Measurements from ENCODE around the gene ING3. TPM values are rescaled to one million over a fixed set of nuclear protein-coding genes. Genes with fewer than 3 reads are reported as not detected.
A peak's percentile ranks its signal among the peaks of the same experiment; 100 is the strongest.

The ING3 gene
- total and polyA plus RNA-seq, 9 of the 15 experiments (the other 6 are each of a cell fraction or from before 2014, with no cell fraction given) = 22.8 to 233 (median 50.4) TPM

GRCh38 chr7:120988591-120989256, 38.1 kb downstream of the ING3 start, which contains the start of gene CPED1 (continued):
- no peak for TF ChIP-seq GABPA (tag; conservative IDR thresholded peaks at IDR 0.05; ENCODE audit: low read depth)
- TF ChIP-seq MYC (IDR thresholded peaks at IDR 0.05; ENCODE audit: low read depth, low read length) = peak; percentile 46; the same call in 1 of the 2 replicates
- TF ChIP-seq MYC (CRISPR knock-in tag; IDR thresholded peaks at IDR 0.05; ENCODE audit: borderline replicate concordance, low read depth) = no peak
- TF ChIP-seq SRSF9 (IDR thresholded peaks at IDR 0.05; ENCODE audit: borderline replicate concordance, low read depth, low read length) = no peak
- TF ChIP-seq HOXB6 (CRISPR knock-in tag; IDR thresholded peaks at IDR 0.05; ENCODE audit: borderline replicate concordance) = no peak
- no peak for TF ChIP-seq ZBTB2 (IDR thresholded peaks at IDR 0.05)
- no peak for TF ChIP-seq HSF4 (CRISPR knock-in tag; IDR thresholded peaks at IDR 0.05; ENCODE audit: borderline replicate concordance)
- peak; percentile 56; the same call in 1 of the 2 replicates for TF ChIP-seq ETV5 (CRISPR knock-in tag; IDR thresholded peaks at IDR 0.05; ENCODE audit: low read depth)
- no peak for TF ChIP-seq SMAD2 (IDR thresholded peaks at IDR 0.05; ENCODE audit: low read depth, low read length)
- no peak for TF ChIP-seq DIDO1 (tag; IDR thresholded peaks at IDR 0.05; ENCODE audit: low read depth)
- no peak for TF ChIP-seq CTCFL (IDR thresholded peaks at IDR 0.05; ENCODE audit: borderline replicate concordance, insufficient read depth, low read depth, low read length, poor library complexity, severe bottlenecking)
- 0 out of 2 replicates have a peak, but pooled peaks have one; percentile 8 for TF ChIP-seq ZNF518B (CRISPR knock-in tag; IDR thresholded peaks at IDR 0.05)
- TF ChIP-seq NR2F6 (CRISPR knock-in tag; IDR thresholded peaks at IDR 0.05) = no peak; the same call in 1 of the 2 replicates
- no peak for TF ChIP-seq FOXP1 (CRISPR knock-in tag; IDR thresholded peaks at IDR 0.05)
- TF ChIP-seq MYNN (IDR thresholded peaks at IDR 0.05) = peak; percentile 80; the same call in 1 of the 2 replicates
- no peak for TF ChIP-seq MYNN (CRISPR knock-in tag; IDR thresholded peaks at IDR 0.05)
- no peak for TF ChIP-seq ILF3 (IDR thresholded peaks at IDR 0.05; ENCODE audit: borderline replicate concordance)
- TF ChIP-seq EHMT2 (IDR thresholded peaks at IDR 0.05) = no peak
- no peak for TF ChIP-seq ARNT (IDR thresholded peaks at IDR 0.05)
- TF ChIP-seq MYBL2 (IDR thresholded peaks at IDR 0.05; ENCODE audit: low read depth) = no peak
- TF ChIP-seq MYBL2 (CRISPR knock-in tag; IDR thresholded peaks at IDR 0.05; ENCODE audit: borderline replicate concordance) = no peak
- TF ChIP-seq MEIS2 (IDR thresholded peaks at IDR 0.05; ENCODE audit: partially characterized antibody) = no peak
